ENCODE measurements around the gene GMEB2.

GRCh38 chr20:63619086-63619485 is 7.8 kb downstream of the GMEB2 start:
- TF ChIP-seq, protein P1, sequence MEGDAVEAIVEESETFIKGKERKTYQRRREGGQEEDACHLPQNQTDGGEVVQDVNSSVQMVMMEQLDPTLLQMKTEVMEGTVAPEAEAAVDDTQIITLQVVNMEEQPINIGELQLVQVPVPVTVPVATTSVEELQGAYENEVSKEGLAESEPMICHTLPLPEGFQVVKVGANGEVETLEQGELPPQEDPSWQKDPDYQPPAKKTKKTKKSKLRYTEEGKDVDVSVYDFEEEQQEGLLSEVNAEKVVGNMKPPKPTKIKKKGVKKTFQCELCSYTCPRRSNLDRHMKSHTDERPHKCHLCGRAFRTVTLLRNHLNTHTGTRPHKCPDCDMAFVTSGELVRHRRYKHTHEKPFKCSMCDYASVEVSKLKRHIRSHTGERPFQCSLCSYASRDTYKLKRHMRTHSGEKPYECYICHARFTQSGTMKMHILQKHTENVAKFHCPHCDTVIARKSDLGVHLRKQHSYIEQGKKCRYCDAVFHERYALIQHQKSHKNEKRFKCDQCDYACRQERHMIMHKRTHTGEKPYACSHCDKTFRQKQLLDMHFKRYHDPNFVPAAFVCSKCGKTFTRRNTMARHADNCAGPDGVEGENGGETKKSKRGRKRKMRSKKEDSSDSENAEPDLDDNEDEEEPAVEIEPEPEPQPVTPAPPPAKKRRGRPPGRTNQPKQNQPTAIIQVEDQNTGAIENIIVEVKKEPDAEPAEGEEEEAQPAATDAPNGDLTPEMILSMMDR (IDR thresholded peaks at IDR 0.05; ENCODE audit: low read length) = no peak
- TF ChIP-seq EZH2 (optimal IDR thresholded peaks at IDR 0.05; ENCODE audit: low read depth, low read length) = no peak
